HG03354 (cell line): ENCODE measurements around the gene SCNN1A.

ENCODE experiments used
- ATAC-seq: cut with Tn5 transposase; IDR thresholded peaks from one replicate; pipeline ENCODE4 v1.9.1; 2021; ENCODE audit warnings: mild to moderate bottlenecking; ENCODE audit not compliant: unreplicated experiment, poor library complexity, severe bottlenecking

The SCNN1A gene

DNA sequence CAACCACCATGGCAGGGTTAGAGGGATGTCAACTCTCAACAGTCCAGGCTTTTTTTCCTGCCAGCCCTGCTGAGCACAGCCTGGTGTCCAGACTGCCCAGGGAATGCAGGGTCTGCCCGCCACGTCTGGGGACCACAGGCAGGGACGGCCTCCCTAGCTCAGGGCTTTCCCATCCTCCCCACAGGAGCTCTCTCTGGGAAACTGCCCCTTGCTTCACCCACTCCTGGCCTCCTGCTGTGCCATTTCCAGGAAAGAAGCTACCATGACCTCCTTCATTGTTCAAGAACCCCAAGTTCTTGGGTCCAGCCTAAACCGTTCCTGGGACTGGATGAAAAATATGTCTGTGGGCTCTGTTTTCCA is 4.8 kb downstream of the SCNN1A start:
- no peak for ATAC-seq

DNA sequence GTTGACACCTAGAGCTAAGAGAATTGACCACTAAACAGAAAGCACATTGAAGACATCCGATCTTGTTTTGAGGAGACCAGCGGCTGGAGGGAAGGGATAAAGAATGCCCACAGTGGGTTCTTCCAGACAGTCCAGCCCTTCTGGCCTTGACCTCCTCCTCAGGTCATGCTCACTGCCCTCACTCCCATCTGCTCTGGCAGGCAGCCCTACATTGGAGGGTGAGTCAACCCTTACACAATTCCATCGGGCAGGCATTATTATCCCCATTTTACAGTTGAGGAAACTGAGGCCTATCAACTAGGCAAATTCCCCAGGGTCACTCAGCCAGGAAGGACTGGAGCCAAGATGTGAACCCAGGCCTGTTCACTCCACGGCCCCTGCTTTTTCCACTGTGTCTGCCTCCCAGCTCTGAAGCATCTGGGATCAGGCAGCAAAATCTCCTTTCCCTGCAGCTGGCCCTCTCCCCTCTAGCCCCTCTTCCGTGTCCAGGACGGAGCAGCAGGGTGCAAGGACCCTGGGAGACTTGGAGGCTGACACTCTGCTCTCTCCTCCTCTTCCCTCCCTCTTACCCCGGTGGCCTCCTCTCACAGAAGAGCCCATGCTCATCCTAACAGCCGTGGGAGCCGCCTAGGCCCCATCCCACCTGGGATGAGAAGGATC is 5.3 kb downstream of the SCNN1A start:
- ATAC-seq = no peak

DNA sequence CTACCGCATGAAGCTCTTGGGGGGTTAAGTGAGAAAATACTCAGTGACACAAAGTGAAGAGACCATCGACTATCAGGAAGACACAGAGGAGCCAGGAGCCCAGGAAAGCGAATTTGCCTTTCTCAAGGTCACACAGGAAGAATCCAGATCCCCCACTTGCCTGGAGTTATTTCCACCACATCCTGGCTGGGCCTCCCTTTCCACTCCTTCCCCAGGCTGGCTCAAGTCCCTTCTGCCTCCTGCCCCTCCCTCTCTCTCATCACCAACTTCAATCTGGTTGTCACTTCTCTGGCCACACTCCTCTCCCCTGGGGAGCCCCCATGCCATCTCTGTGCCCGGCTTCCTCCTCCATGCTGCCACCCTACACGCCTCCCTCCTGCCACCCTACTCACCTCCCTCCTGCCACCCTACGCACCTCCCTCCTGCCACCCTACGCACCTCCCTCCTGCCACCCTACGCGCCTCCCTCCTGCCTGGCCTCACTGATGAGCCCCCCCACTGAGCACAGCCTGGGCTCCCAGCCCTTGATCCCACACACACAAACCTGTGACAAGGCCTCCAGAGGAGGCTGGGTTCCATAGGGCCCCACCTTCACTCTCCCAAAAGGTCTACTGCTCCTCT is 6.3 kb downstream of the SCNN1A start:
- no peak for ATAC-seq

DNA sequence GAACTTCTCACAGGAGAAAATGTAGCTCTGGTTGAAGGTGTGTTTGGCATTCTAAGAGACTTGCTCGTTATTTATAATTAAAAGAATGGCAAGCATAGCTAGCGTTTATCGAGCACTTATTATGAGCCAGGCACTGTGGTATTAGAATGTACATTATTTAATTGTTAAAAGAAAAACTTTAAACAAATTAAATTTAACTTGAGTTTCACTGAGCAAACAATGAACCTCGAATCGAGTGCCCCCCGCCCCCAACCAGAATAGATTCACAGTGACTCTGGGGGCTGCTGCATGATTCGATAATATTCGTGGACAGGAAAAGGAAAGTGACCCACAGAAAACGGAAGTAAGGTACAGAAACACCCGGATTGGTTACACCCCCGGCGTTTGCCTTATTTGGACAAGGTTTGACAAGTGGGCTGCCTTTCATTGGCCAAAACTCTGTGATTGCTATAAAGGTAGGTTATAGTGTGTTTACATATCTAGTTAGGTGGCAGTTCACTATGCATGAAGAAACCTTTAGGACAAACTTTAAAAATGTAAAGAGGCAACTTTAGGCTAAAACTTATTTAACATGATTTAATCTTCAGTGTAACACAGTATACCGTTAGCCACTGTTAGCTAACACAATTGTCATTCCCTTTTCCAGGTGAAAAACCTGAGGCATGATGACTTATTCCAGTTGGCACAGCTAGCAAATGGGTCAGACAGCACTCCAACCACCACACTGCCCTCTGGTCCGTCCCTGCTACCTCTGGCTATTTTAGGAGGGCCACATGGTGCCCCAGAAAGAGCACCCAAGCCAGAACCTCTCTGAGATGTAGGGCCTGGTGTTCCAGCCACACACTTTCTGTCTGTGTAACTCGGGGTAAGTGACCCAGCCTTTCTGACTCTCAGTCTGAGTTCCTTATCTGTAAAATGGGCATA is 7.1 kb downstream of the SCNN1A start:
- no peak for ATAC-seq

DNA sequence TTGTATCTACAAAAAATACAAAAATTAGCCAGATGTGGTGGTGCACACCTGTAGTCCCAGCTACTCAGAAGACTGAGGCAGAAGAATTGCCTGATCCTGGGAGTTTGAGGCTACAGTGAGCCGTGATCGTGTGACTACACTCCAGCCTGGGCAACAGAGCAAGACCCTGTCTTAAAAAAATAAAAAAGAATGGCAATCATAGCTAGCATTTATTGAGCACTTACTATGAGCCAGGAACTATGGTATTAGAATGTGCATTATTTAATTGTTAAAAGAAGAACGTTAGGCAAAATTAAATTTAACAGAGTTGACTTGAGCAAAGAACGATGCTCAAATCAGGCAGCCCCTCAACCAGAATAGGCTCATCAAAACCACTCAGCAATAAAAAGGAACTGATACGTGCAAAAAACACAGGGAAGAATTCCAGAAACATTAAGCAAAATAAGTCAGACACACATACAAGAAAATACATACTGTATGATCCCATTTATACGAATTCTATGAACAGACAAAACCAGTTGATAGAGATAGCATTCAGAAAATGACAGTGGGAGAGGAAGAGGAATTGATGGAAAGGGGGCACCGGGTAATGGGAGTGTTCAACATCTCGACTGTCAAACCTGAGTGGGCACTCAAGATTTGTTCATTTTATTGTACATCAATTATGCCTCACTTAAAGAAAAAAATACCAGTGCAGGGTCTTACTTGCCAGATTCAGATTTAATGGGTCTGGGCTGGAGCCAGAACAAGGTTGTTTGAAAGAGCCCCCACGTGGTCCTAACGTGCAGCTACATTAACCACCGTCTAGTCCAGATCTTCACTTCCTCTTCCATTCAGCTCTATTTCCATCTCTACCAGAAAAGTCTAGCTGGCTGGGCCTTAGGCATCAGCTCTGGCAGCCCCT is 8.0 kb downstream of the SCNN1A start:
- ATAC-seq = peak; percentile 80

DNA sequence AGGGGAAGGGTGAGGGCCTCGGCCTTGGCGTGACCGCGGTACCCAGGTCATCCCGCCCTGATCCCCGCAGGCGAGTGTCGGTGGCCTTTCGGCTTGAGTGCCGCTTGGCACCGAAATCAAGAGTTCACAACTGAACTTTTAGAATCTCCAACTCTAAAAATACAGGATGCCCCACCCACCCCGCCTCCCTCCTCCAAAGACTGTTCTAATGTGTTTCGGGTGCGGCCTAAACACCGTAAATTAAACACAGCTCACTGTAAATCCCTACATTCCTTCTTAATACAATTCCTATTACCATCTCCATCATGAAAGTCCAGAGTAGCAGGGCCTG is 11.4 kb downstream of the SCNN1A start:
- no peak for ATAC-seq

DNA sequence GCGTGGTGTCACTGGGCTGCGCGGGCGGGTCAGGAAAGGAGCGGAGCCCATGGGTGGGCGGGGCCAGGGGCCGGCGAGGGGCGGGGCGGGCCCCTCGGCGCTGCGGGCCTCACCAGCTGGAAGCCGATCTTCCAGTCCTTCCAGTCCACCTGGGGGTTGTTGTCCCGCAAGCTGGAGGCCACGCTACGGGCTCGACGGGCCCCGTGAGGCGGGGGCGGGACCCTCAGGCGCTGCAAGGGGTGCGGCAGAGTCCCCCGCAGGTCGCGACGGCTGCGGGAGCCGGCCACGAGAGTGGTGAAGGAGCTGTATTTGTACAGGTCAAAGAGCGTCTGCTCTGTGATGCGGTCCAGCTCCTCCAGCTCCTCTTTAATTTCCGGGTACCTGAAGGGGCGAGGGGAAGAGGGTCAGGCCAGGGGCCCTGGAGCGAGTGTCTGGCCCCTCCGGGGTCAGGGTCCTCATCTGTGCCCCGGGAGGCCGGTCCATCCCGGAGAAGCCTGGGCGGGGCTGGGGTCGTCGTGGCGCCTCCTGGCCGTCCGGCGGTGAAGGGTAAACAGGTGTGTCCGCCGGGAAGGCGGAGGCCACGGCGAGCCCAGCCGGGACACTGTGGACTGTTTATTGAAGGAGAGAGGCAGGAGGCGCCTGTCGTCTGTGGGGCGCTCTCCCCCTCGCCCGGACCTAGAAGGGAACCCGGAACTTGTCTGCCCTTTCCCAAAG is 11.9 kb downstream of the SCNN1A start:
- ATAC-seq = no peak

DNA sequence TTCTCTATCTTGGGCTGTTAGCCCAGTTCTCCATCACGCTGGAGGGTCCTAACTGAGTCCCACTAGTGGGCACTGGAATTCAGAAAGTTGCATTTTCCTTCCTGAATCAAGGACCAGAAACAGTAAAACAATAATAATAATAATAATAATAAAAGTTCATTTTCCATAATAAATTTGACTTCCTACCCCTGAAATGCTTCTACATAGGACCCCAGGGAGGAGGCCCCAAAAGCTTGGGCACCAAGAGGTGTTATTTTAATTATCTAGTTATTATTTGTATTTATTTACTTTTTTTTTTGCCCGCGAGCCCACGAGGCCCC is 12.4 kb downstream of the SCNN1A start:
- no peak for ATAC-seq

DNA sequence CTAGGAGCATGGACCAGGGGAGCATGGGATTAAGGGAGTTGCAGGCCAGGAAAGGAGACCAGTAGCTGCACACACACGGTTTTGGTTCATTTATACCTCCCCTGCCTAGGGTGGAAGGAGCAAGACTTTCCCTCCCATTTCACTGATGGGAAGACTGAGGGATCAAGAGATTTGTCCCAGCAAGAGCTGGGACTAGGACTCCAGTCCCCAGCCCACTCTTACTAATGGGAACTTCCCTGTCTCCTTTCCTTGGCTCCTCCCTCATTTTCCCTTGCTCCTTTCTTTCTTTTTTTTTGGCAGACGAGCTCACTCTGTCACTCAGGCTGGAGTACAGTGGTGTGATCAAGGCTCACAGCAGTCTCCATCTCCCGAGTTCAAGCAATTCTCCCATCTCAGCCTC is 13.0 kb downstream of the SCNN1A start:
- no peak for ATAC-seq

DNA sequence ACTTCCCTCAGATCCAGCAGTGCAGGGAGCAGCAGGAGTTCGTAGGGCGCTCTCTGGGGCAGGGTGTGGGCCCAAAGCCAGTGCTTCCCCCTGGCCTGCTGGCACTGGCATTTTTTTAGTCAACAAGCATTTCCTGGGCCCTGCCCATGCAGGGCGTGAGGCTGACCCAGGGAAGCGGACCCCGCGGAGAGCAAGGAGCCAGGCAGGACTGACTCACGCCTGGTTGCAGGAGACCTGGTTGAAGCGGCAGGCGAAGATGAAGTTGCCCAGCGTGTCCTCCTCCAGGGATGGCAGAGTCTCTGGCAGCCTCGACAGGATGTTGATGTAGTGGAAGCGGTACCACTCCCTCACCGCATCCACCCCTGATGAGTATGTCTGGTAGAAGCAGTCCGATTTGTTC is 13.5 kb downstream of the SCNN1A start:
- ATAC-seq = no peak

DNA sequence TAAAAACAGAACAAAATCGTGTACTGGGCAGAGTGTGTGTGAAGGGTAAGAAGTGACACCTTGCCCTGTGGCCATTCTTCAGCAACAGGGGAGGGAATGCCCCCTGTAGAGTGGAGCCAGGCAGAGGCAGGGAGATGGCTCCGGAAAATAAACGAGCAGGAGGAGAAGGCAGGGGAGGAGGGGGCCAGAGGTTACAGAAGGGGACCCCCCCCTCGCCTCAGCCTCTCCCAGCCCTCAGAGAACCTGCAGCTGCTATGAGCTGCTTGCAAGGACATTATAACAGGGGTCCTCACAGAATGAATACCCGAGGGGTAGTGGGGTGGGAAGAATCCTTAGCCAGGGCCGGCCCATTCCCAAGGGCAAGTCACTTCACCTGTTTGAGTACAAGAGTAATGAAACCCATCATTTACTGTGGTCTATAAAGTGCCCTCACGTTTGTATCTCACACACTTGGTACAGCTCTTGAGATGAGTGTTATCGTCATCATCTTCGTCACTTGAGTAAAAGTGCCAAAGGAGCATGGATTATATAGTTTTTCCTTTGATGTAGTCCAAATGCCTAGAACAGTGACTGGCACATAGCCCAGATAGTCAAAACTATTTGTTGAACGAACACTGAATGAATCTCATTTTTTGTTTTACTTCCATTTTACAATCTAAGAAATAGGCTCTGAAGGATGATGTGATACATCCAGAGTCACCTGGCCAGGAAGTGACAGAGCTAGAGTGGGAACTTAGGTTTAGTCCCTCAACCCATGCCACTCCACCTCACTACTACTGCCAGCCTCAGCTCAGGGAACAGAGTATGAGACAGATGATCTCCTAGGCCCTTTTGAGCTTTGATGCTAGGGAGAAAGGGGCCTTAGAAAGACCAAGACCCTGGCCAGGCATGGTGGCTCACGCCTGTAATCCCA is 14.5 kb downstream of the SCNN1A start:
- no peak for ATAC-seq

DNA sequence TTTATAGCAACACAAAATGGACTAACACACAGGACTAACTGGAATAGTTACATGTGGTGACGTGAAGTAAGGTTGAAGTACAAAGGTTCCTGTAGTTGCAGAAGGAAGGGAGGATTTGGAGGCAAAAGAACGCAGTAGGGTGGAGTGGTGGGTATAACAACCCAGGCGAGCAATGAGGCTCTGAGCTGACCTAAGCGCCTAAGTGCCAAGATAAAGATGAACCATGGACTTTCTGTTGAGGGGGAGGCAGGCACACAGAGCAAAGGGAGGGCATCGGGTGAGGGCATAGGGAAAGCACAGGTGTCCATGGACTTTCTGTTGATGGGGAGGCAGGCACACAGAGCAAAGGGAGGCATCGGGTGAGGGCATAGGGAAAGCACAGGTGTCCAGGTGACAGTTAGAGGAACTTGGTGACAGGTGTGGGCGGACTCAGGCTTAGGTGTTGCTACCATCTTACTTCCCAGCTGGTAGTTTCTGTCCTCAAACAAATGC is 15.2 kb downstream of the SCNN1A start:
- ATAC-seq = no peak

DNA sequence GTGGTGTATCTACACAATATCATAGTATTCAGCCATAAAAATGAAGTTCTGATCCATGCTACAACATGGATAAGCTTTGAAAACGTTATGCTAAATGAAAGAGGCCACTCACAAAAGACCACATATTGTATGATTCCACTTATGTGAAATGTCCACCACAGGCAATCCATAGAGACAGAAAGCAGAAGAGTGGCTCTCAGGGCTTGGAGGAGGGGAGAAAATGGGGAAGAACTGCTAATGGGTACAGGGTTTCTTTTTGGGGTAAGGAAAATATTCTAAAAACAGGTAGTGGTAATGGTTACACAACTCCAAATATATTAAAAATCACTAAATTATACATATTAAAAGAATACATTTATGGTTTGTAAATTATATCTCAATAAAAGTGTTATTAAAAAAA is 16.5 kb downstream of the SCNN1A start:
- ATAC-seq = no peak

DNA sequence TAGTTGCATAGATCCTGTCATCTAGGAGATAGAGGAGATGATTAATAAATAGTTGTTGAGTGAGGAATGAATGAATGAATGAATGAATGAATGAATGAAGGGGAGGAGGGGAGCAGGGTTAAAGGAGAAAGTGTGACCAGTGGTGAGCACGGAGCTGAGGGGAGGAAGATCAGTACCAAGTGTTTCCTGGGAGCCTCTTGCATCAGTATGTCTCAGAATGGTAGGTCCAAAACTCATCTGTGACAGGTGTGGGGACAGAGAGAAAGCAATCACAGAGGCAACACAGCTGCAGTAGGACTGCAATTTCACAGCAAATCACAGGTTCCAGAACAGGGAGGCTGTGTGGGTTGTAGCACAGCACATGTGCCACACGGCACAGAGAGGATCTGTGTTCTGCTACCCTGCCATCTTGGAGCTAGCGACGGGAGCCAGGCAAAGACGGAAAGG is 19.0 kb downstream of the SCNN1A start:
- no peak for ATAC-seq

DNA sequence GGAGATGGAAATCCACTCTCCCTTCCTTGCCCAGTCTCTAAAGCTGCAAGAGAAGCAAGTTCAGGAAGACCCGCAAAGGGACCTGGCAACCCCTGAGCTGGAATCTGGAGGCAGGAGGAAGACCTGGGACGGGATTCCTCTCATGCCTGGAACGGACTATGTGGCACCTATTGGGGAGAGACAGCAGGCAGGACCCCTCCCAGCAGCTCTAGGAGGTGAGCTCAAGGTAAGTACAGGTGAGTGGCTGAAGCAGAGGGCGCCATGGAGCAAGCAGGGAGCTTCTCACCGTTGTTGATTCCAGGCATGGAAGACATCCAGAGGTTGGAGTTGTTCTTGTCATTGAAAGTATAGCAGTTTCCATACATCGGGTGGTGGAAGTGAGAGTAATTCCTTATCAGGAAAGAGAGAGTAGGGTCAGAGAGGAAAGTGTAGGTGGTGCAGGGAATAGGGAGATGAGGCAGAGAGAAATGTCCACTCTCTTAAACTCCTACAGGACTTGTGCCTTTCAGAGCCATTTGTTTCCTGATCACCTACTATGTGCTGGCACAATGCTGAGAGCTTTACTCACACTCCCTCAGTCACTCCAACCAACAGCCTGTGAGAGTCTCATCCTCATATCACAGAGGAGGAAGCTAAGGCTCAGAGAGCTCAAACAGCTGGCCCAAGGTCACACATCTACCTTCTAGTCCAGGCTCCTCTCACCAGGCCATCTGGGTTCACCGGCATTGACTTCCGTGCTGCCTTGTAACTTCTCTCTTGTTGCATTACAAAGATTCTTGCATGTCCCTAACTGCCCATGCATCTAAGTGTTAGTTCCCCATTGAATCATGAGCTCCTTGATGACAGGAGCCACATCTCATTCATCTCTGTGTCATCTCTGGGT is 19.6 kb downstream of the SCNN1A start:
- ATAC-seq = no peak

DNA sequence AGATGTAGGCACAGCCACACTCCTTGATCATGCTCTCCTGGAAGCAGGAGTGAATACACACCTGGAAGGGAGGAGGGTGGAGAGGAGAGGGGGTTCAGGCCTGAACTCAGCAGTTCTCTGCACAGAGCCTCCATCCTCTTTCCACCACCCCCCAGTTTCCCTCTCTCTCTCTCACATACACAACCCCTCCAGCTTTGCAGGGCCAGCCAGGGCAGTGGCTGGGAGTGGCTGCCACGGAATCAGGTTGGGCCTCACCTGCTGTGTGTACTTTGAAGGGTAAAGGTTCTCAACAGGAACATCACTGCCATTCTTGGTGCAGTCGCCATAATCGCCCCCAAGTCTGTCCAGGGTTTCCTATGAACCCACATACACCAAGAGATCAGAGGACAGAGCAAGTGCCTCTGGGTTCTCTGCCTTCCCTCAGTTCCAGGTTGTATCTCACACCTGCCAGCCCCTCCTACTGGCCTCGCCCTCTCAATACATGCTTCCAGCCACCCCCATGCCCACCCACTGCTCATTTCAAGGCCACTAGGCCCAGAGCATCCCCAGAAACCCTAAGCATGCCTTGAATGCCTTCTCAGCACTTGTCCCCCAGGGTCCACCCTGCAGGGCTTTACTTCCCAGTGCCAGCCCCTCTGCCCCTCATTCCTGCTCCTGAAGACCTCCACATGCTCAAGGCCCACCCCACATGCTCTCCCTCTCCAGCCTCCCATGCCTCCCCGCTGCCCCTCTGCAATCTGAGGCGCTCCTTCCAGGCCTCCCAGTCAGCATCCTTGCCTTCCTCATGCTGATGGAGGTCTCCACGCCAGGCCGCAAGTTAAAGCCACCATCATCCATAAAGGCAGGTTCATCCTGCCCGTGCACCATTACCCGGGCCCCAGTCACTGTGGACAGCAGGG is 20.6 kb downstream of the SCNN1A start:
- ATAC-seq = no peak
